Keratinocyte (primary cell): ENCODE measurements around the gene NEURL1.

Experiments
- EZH2 ChIP-seq: IDR thresholded peaks from one replicate; pipeline ENCODE4 v1.6.1; 2012; ENCODE audit warnings: inconsistent platforms, mild to moderate bottlenecking, low read length, moderate library complexity
- TF ChIP-seq, protein P1 (sequence below), 3 experiments: IDR thresholded peaks in 1 of 3; conservative IDR thresholded peaks in 1 of 3; optimal IDR thresholded peaks in 1 of 3; 2 replicates in 2 of 3; 3 replicates in 1 of 3; pipeline versions ENCODE3 to v1.5.1; 2011; ENCODE audit warnings: low read length in 3 of 3, mild to moderate bottlenecking in 3 of 3, moderate library complexity in 2 of 3, control low read depth in 1 of 3, inconsistent platforms in 1 of 3; ENCODE audit not compliant: insufficient read depth in 2 of 3; ENCODE audit errors: extremely low read depth in 1 of 3

DNA sequence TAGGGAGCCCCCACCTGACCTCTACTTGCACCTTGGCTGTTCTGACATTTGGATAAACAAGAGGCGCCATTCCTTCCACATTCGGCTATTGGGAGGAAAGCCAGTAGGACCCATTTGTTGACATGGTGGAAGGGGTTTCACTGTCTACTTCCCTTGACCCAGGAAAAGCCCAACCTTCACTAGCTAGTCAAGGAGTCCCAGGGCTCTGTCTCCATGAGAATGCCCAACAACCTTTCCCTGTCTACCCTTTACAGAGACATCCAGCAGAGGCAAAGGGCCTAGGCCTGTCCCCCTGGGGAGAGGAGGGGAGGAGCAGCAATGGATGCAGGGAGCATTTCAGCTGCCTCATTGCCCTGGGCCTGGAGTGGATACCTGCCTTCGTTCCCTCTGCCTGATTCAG, 136.1 kb downstream of the NEURL1 start:
- TF ChIP-seq, protein P1, sequence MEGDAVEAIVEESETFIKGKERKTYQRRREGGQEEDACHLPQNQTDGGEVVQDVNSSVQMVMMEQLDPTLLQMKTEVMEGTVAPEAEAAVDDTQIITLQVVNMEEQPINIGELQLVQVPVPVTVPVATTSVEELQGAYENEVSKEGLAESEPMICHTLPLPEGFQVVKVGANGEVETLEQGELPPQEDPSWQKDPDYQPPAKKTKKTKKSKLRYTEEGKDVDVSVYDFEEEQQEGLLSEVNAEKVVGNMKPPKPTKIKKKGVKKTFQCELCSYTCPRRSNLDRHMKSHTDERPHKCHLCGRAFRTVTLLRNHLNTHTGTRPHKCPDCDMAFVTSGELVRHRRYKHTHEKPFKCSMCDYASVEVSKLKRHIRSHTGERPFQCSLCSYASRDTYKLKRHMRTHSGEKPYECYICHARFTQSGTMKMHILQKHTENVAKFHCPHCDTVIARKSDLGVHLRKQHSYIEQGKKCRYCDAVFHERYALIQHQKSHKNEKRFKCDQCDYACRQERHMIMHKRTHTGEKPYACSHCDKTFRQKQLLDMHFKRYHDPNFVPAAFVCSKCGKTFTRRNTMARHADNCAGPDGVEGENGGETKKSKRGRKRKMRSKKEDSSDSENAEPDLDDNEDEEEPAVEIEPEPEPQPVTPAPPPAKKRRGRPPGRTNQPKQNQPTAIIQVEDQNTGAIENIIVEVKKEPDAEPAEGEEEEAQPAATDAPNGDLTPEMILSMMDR (optimal IDR thresholded peaks at IDR 0.05 in 1 of 3, IDR thresholded peaks at IDR 0.05 in 1 of 3, conservative IDR thresholded peaks at IDR 0.05 in 1 of 3; ENCODE audit: extremely low read depth in 1 of 3, insufficient read depth in 2 of 3, low read length in 3 of 3) = no peak
- no peak for TF ChIP-seq EZH2
